Measurements from ENCODE around the gene MMP28. TPM values are rescaled to one million over a fixed set of nuclear protein-coding genes. Genes with fewer than 3 reads are reported as not detected.

The MMP28 gene
- polyA plus RNA-seq, 2 of the 4 experiments (the other 2 are of a cell fraction): 6.6 to 6.7 TPM

DNA sequence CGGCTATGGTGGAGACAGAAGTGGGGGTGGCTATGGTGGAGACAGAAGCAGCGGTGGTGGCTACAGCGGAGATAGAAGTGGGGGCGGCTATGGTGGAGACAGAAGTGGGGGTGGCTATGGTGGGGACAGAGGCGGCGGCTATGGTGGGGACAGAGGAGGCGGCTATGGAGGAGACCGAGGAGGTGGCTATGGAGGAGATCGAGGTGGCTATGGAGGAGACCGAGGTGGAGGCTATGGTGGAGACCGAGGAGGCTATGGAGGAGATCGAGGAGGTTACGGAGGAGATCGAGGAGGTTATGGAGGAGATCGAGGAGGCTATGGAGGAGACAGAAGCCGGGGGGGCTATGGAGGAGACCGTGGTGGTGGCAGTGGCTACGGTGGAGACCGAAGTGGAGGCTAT is 49.1 kb upstream of the MMP28 start:
- 93% methylated on average over 19 of the region's 19 CpGs for WGBS (ENCODE audit: missing lambda C conversion rate)
- Histone ChIP-seq H3K27ac (no peak overlapping the region), H3K4me2 (no peak overlapping the region), H3K4me3 (no peak overlapping the region), H3K4me1 (peaks cover 6% of the 10 kb centered on the region; the same call in 2 of the 3 replicates), H3K9me3 (no peaks in the 10 kb centered on the region)
- FAIRE-seq (no peak), ATAC-seq (no peak), DNase-seq (ENCODE audit: low read depth in 1 of 2, low spot score in 1 of 2) (no peak)
- TF ChIP-seq POLR2A (IDR thresholded peaks at IDR 0.05; ENCODE audit: low read length) (no peak), ESRRA (IDR thresholded peaks at IDR 0.05; ENCODE audit: borderline replicate concordance, low read length) (no peak), FOSL2 (IDR thresholded peaks at IDR 0.05) (no peak), FOSL2 (CRISPR knock-in tag; IDR thresholded peaks at IDR 0.05) (no peak), HOXA7 (CRISPR knock-in tag; IDR thresholded peaks at IDR 0.05) (no peak), KDM1A (IDR thresholded peaks at IDR 0.05; ENCODE audit: low read depth) (no peak), NPAS2 (CRISPR knock-in tag; IDR thresholded peaks at IDR 0.05; ENCODE audit: borderline replicate concordance) (no peak), SREBF2 (IDR thresholded peaks at IDR 0.05) (no peak), JUN (IDR thresholded peaks at IDR 0.05) (no peak), PBX3 (IDR thresholded peaks at IDR 0.05) (no peak), CHD2 (IDR thresholded peaks at IDR 0.05; ENCODE audit: low read length, partially characterized antibody) (no peak), NFE2L2 (conservative IDR thresholded peaks at IDR 0.05; ENCODE audit: low read length) (no peak), EHMT2 (IDR thresholded peaks at IDR 0.05; ENCODE audit: low read depth) (no peak), FOSB (CRISPR knock-in tag; IDR thresholded peaks at IDR 0.05) (no peak)
- TF ChIP-seq, protein P1, sequence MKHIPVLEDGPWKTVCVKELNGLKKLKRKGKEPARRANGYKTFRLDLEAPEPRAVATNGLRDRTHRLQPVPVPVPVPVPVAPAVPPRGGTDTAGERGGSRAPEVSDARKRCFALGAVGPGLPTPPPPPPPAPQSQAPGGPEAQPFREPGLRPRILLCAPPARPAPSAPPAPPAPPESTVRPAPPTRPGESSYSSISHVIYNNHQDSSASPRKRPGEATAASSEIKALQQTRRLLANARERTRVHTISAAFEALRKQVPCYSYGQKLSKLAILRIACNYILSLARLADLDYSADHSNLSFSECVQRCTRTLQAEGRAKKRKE (CRISPR knock-in tag; IDR thresholded peaks at IDR 0.05; ENCODE audit: low read depth): no peak
- TF ChIP-seq, protein P2, sequence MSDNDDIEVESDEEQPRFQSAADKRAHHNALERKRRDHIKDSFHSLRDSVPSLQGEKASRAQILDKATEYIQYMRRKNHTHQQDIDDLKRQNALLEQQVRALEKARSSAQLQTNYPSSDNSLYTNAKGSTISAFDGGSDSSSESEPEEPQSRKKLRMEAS (IDR thresholded peaks at IDR 0.05): no peak
- POLR2A ChIA-PET: no interaction called here
- CTCF ChIA-PET: no interaction called here

- WGBS (ENCODE audit: missing lambda C conversion rate): 96% methylated on average over 2 of the region's 2 CpGs
- CTCF ChIA-PET: no interaction called here
- no peak for ATAC-seq
- Histone ChIP-seq H3K27ac (no peak overlapping the region), H3K9me3 (no peaks in the 10 kb centered on the region), H3K4me2 (no peak overlapping the region), H3K4me1 (peaks cover 6% of the 10 kb centered on the region; the same call in 2 of the 3 replicates), H3K4me3 (no peak overlapping the region)
- no peak for FAIRE-seq
- DNase-seq (ENCODE audit: low read depth in 1 of 2, low spot score in 1 of 2): no peak
- TF ChIP-seq ZC3H11A (IDR thresholded peaks at IDR 0.05) (no peak), FOSB (CRISPR knock-in tag; IDR thresholded peaks at IDR 0.05) (no peak), HMGXB4 (CRISPR knock-in tag; IDR thresholded peaks at IDR 0.05; ENCODE audit: borderline replicate concordance) (no peak), SMC3 (IDR thresholded peaks at IDR 0.05) (no peak), EP300 (IDR thresholded peaks at IDR 0.05) (no peak), CHD4 (IDR thresholded peaks at IDR 0.05; ENCODE audit: borderline replicate concordance) (no peak), POLR2AphosphoS2 (conservative IDR thresholded peaks at IDR 0.05; ENCODE audit: low read length) (no peak), RNF2 (IDR thresholded peaks at IDR 0.05; ENCODE audit: borderline replicate concordance, low read depth) (no peak), PHF8 (IDR thresholded peaks at IDR 0.05; ENCODE audit: borderline replicate concordance, low read depth) (no peak), TP53 (CRISPR knock-in tag; IDR thresholded peaks at IDR 0.05) (no peak), CBX8 (IDR thresholded peaks at IDR 0.05) (no peak), HDAC2 (IDR thresholded peaks at IDR 0.05) (no peak), FOXS1 (CRISPR knock-in tag; IDR thresholded peaks at IDR 0.05) (no peak)
- TF ChIP-seq, protein P3, sequence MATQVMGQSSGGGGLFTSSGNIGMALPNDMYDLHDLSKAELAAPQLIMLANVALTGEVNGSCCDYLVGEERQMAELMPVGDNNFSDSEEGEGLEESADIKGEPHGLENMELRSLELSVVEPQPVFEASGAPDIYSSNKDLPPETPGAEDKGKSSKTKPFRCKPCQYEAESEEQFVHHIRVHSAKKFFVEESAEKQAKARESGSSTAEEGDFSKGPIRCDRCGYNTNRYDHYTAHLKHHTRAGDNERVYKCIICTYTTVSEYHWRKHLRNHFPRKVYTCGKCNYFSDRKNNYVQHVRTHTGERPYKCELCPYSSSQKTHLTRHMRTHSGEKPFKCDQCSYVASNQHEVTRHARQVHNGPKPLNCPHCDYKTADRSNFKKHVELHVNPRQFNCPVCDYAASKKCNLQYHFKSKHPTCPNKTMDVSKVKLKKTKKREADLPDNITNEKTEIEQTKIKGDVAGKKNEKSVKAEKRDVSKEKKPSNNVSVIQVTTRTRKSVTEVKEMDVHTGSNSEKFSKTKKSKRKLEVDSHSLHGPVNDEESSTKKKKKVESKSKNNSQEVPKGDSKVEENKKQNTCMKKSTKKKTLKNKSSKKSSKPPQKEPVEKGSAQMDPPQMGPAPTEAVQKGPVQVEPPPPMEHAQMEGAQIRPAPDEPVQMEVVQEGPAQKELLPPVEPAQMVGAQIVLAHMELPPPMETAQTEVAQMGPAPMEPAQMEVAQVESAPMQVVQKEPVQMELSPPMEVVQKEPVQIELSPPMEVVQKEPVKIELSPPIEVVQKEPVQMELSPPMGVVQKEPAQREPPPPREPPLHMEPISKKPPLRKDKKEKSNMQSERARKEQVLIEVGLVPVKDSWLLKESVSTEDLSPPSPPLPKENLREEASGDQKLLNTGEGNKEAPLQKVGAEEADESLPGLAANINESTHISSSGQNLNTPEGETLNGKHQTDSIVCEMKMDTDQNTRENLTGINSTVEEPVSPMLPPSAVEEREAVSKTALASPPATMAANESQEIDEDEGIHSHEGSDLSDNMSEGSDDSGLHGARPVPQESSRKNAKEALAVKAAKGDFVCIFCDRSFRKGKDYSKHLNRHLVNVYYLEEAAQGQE (IDR thresholded peaks at IDR 0.05): no peak
- TF ChIP-seq, protein P1 (CRISPR knock-in tag; IDR thresholded peaks at IDR 0.05; ENCODE audit: low read depth): no peak
- POLR2A ChIA-PET: no interaction called here
Observed at GRCh38 chr17:35843698-35844097, 48.3 kb upstream of the MMP28 start.

Data from A549 (cell line).